AG09319 (cell line): ENCODE results near the gene SPOCK3.
"Not testable (repeated sequence)": the region's sequence is repeated elsewhere in the genome, so short reads cannot be mapped to it uniquely, and the experiment has no call there.

Experiments used
- DNase-seq: peaks from one replicate; pipeline ENCODE4 v3.0.0-alpha.2; 2010; ENCODE audit warnings: low read depth; ENCODE audit errors: extremely low read depth
- CTCF ChIP-seq: IDR thresholded peaks from 2 replicates; pipeline ENCODE4 v1.5.1; 2011; ENCODE audit warnings: low read depth, mild to moderate bottlenecking, inconsistent platforms, low read length, moderate library complexity

The SPOCK3 gene

DNA sequence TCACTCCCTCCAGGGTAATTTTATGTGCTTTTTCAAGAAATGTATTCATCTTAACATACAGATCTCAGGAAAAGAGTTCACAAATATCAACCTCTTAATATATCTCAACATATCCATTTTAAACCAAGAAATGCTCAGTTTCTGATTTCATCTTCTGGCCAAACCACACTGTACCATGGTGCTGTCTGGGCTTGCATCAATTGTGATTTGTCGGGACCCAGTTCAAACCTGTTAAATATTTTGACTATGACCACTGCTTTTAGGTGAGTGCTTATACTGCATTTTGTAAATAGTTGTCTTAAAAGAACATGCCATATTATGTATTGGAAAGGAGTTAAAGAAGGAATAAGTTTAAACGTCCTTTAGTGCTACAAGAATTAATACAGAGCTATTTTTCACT is 352.1 kb downstream of the SPOCK3 start:
- DNase-seq: no peak
- TF ChIP-seq CTCF: no peak

DNA sequence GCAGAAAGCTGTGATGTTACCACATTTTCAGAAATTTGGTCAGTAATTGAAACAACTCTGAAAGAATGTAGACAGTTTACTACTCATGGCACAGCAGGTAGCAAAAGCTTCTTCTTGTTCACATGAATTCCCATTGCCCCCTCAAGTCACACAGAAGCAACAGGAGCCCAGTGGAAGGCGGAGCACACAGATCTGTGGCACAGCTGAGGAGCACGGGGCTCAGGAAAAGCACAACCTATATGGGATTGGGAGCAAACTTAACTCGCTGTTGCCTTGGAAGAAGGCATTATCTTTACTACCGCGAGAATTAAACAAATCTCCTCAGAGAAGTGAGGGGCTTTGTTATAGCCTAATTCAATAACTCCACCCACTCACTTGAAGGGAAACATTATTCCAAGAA is 358.5 kb downstream of the SPOCK3 start:
- no peak for TF ChIP-seq CTCF
- DNase-seq: no peak

DNA sequence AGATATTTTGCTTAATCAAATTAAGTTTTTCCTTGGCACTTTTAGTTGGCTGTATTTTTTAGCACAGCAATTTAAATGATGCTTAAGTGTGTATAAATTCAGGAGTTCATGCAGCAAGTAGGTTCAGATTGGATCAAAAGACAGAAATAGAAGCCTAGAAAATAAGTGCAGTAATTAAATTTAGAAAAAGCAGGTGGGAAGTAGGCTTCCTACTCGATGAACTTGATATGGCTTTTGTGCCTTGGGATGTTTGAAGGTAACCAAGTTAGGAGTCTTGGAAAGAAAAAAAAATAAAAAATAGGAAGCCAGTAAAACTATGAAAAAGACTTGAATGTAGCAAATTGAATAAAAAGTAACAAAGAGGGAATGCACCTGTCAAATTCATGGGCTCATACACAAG is 372.3 kb downstream of the SPOCK3 start:
- no peak for DNase-seq
- no peak for TF ChIP-seq CTCF

GRCh38 chr4:166850398-166850797 is 383.9 kb downstream of the SPOCK3 start:
- DNase-seq: not testable (repeated sequence)

- no peak for DNase-seq
- no peak for TF ChIP-seq CTCF
These were observed 387.4 kb downstream of the SPOCK3 start for GRCh38 chr4:166846939-166847338.

DNA sequence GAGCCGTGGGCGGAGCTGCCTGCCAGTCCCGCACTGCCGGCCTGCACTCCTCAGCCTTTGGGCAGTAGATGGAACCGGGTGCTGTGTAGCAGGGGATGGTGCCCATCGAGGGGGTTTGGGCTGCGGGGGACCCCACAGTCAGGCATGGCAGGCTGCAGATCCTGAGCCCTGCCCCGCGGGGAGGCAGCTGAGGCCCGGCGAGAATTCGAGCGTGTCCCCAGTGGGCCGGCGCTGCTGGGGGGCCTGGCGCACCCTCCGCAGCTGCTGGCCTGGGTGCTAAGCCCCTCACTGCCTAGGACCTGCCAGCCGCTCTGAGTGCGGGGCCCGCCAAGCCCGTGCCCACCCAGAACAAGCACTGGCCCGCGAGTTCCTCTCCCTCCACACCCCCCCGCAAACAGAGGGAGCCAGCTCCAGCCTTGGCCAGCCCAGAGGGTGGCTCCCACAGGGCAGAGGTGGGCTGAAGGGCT is 391.5 kb downstream of the SPOCK3 start:
- no peak for DNase-seq
- no peak for TF ChIP-seq CTCF

- TF ChIP-seq CTCF: no peak
- DNase-seq: no peak
These were observed 394.6 kb downstream of the SPOCK3 start for GRCh38 chr4:166839615-166840251.

GRCh38 chr4:166838975-166839614 is 395.2 kb downstream of the SPOCK3 start:
- no peak for DNase-seq
- no peak for TF ChIP-seq CTCF
